SJSA1 (cell line): Measurements from ENCODE around the gene ARF5. TPM values are rescaled to one million over a fixed set of nuclear protein-coding genes. Genes with fewer than 3 reads are reported as not detected.
"Not testable (repeated sequence)": the region's sequence is repeated elsewhere in the genome, so short reads cannot be mapped to it uniquely, and the experiment has no call there.

Experiments
- DNase-seq, 2 experiments: peaks; one replicate each; pipeline ENCODE4 v3.0.0-alpha.2; 2015 to 2020; ENCODE audit warnings: low spot score in 2 of 2, low read depth in 1 of 2
- H3K27ac ChIP-seq: fragments of 250-450 bp; sonication (Bioruptor Pico); 2 replicates; pipeline ENCODE4 v1.5.1; 2020; ENCODE audit warnings: mild to moderate bottlenecking, moderate library complexity
- H3K27me3 ChIP-seq: fragments of 250-450 bp; sonication (Bioruptor Pico); replicated peaks from 2 replicates; pipeline ENCODE4 v1.5.1; 2020; ENCODE audit warnings: mild to moderate bottlenecking, moderate library complexity
- H3K36me3 ChIP-seq: fragments of 250-450 bp; sonication (Bioruptor Pico); 2 replicates; pipeline ENCODE4 v1.5.1; 2020; ENCODE audit warnings: mild to moderate bottlenecking
- H3K4me1 ChIP-seq: fragments of 250-450 bp; sonication (Bioruptor Pico); replicated peaks from 2 replicates; pipeline ENCODE4 v1.6.1; 2021; ENCODE audit warnings: mild to moderate bottlenecking
- H3K4me3 ChIP-seq: fragments of 250-450 bp; sonication (Bioruptor Pico); 2 replicates; pipeline ENCODE4 v1.5.1; 2020; ENCODE audit warnings: mild to moderate bottlenecking
- H3K9me3 ChIP-seq: fragments of 250-450 bp; sonication (Bioruptor Pico); replicated peaks from 2 replicates; pipeline ENCODE4 v1.5.1; 2020; ENCODE audit warnings: mild to moderate bottlenecking
- total RNA-seq: library from RNA; depleted of rRNA; stranded (reverse); fragments of >200 nt; shearing (Covaris generic); gene quantifications from 2 replicates; pipeline ENCODE4 v1.2.3, GENCODE V29; 2014; rRNA removed

The ARF5 gene
- total RNA-seq = 154 and 169 TPM in 2 replicates

- Histone ChIP-seq H3K27ac (peak within 1 kb of the TSS; percentile 52), H3K4me1 (peaks cover 31% of the 10 kb centered on the region), H3K36me3 (peaks cover 37% of the 10 kb centered on the region), H3K27me3 (no peaks in the 10 kb centered on the region), H3K9me3 (0 out of 2 replicates have a peak, but pooled peaks cover 3% of the 10 kb centered on the region), H3K4me3 (peak within 1 kb of the TSS; percentile 92)
- peak; percentile 57 to 84 for DNase-seq
These were observed at the start of gene ARF5 for GRCh38 chr7:127588019-127588696. ARF5 (plus strand) TSS chr7:127588411; CDS start chr7:127588499, 88 bp downstream.

- Histone ChIP-seq H3K9me3 (no peaks in the 10 kb centered on the region), H3K27ac (no peak overlapping the region), H3K4me3 (no peak overlapping the region), H3K4me1 (no peaks in the 10 kb centered on the region), H3K36me3 (no peaks in the 10 kb centered on the region), H3K27me3 (peaks cover 24% of the 10 kb centered on the region)
- no peak for DNase-seq
These were observed 49.1 kb upstream of the ARF5 start for GRCh38 chr7:127539116-127539515.

DNA sequence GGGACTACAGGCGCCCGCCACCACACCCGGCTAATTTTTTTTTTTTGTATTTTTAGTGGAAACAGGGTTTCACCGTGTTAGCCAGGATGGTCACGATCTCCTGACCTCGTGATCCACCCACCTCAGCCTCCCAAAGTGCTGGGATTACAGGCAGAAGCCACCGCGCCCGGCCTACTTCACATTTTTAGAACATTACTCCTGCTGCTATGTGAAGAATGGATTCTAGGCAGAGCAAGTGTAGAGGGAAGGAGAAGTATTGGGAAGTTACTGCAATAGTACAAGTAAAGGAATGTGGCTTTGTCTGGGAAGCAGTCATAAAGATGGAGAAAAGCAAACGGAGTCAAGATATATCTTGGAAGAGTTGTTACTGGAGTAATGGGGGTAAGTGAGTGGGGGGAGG, 47.8 kb upstream of the ARF5 start:
- not testable (repeated sequence) for H3K36me3 ChIP-seq, H3K4me3 ChIP-seq, H3K9me3 ChIP-seq, H3K27ac ChIP-seq, H3K4me1 ChIP-seq, DNase-seq
- H3K27me3 ChIP-seq = peaks cover 16% of the 10 kb centered on the region

DNA sequence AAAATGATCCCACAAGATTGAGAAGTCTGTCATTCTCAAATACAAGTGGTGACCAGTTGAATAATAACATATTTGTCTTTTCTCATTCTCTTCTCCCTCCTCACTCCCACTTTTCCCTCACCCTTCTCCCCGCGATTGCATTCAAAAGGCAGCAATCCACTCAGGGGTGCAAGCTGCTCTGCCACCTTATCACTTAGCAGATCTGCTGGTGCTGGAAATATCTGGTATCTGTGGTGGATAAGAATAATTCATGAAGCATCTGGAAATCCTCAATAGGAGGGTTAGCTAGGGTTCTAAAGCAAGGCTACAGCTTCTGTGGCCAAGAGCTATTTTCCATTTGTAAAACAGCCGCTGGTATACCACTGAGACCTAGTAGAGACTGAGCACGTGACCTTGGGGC, 46.7 kb upstream of the ARF5 start:
- H3K4me3 ChIP-seq = no peak overlapping the region
- H3K27me3 ChIP-seq = peaks cover 7% of the 10 kb centered on the region; the same call in 1 of the 2 replicates
- H3K4me1 ChIP-seq = no peaks in the 10 kb centered on the region
- H3K9me3 ChIP-seq = no peaks in the 10 kb centered on the region
- H3K36me3 ChIP-seq = no peaks in the 10 kb centered on the region
- H3K27ac ChIP-seq = no peak overlapping the region
- no peak for DNase-seq

- Histone ChIP-seq H3K36me3 (no peaks in the 10 kb centered on the region), H3K9me3 (no peaks in the 10 kb centered on the region), H3K27me3 (no peaks in the 10 kb centered on the region), H3K27ac (no peak overlapping the region), H3K4me3 (no peak overlapping the region), H3K4me1 (no peaks in the 10 kb centered on the region)
- DNase-seq = no peak
These were observed 41.9 kb upstream of the ARF5 start for GRCh38 chr7:127546313-127546712.

DNA sequence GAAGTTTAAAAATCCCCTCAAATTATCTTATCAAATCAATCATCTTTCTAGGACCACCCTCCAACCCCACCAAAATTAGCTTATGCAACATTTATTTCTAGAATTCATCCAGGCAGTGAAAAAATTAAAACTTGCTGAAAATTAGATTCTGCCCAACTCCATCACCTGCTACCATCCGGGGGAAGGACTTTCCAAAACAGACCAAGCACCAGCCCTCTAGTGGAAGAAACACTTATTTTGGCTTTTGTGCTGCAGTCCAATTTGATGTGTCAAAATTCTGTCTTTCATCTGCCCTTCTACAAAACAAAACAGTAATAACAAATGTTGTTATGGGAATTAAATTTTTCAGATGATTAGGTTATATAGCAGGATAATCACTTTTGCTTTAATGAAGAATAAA, 38.0 kb upstream of the ARF5 start:
- no peaks in the 10 kb centered on the region for H3K4me1 ChIP-seq
- no peaks in the 10 kb centered on the region for H3K9me3 ChIP-seq
- no peak for DNase-seq
- no peaks in the 10 kb centered on the region for H3K27me3 ChIP-seq
- no peak overlapping the region for H3K27ac ChIP-seq
- H3K4me3 ChIP-seq = no peak overlapping the region
- H3K36me3 ChIP-seq = no peaks in the 10 kb centered on the region

DNA sequence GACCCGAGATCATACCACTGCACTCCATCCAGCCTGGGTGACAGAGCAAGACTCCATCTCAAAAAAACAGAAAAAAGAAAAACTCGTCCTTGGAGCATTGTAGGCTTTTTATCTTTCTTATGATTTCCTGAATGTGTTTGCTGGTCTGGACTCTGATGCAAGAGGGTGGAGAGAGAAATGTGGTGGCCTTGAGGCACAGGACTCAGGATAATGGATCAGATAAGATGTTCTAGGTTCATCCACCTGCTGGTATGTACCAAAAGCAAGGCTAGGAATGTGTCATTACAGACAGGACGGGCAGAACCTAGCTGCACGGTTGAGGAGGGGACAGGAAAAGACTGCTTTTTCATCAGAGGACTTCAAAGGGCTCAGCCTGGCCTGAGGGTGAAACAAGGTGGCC, 36.3 kb upstream of the ARF5 start:
- DNase-seq = no peak
- Histone ChIP-seq H3K9me3 (no peaks in the 10 kb centered on the region), H3K36me3 (no peaks in the 10 kb centered on the region), H3K4me1 (no peaks in the 10 kb centered on the region), H3K27ac (no peak overlapping the region), H3K4me3 (no peak overlapping the region), H3K27me3 (no peaks in the 10 kb centered on the region)

DNA sequence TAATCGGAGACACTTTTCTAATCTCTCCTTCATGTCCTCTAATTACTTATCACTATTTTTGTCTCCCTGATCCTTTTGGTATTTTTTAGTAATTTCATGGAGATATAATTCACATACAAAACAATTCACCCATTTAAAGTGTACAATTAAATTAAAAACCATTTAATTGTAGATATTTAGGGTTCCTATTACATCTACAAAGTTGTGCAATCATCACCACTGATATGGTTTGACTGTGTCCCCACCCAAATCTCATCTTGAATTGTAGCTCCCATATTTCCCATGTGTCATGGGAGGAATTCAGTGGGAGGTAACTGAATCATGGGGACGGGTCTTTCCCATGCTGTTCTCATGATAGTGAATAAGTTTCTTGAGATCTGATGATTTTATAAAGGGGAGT, 31.8 kb upstream of the ARF5 start:
- no peaks in the 10 kb centered on the region for H3K36me3 ChIP-seq
- H3K4me1 ChIP-seq = no peaks in the 10 kb centered on the region
- no peak overlapping the region for H3K4me3 ChIP-seq
- no peak overlapping the region for H3K27ac ChIP-seq
- no peak for DNase-seq
- no peaks in the 10 kb centered on the region for H3K27me3 ChIP-seq
- no peaks in the 10 kb centered on the region for H3K9me3 ChIP-seq

DNA sequence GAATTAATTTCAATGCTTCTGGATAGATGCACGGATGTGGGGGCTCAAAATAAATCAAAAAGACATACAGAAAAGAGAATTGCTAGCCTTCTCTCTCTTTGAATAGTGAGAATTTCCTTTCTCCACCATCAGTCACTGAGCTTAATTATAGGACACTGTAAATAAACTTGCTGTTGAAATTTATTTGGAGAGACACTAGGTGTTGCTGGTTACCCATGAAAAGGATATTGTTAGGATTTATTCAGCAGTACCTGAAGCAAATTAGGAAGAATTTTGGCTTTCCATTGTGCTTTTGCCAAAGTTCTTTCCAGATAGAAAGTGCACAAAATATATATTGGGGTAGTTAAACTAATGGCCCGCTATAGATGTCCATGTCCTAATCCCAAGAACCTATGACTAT, 30.4 kb upstream of the ARF5 start:
- Histone ChIP-seq H3K4me1 (no peaks in the 10 kb centered on the region), H3K4me3 (no peak overlapping the region), H3K27me3 (no peaks in the 10 kb centered on the region), H3K9me3 (no peaks in the 10 kb centered on the region), H3K27ac (no peak overlapping the region), H3K36me3 (no peaks in the 10 kb centered on the region)
- DNase-seq = no peak

GRCh38 chr7:127566242-127566641, 22.0 kb upstream of the ARF5 start:
- H3K4me3 ChIP-seq = no peak overlapping the region
- H3K36me3 ChIP-seq = no peaks in the 10 kb centered on the region
- H3K27ac ChIP-seq = no peak overlapping the region
- H3K4me1 ChIP-seq = no peaks in the 10 kb centered on the region
- H3K9me3 ChIP-seq = no peaks in the 10 kb centered on the region
- no peak for DNase-seq
- H3K27me3 ChIP-seq = no peaks in the 10 kb centered on the region

DNA sequence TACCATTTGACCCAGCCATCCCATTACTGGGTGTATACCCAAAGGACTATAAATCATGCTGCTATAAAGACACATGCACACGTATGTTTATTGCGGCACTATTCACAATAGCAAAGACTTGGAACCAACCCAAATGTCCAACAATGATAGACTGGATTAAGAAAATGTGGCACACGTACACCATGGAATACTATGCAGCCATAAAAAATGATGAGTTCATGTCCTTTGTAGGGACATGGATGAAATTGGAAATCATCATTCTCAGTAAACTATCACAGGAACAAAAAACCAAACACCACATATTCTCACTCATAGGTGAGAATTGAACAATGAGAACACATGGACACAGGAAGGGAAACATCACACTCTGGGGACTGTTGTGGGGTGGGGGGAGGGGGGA, 20.2 kb upstream of the ARF5 start:
- DNase-seq, H3K4me3 ChIP-seq, H3K36me3 ChIP-seq, H3K27ac ChIP-seq, H3K9me3 ChIP-seq, H3K27me3 ChIP-seq, H3K4me1 ChIP-seq: not testable (repeated sequence)

DNA sequence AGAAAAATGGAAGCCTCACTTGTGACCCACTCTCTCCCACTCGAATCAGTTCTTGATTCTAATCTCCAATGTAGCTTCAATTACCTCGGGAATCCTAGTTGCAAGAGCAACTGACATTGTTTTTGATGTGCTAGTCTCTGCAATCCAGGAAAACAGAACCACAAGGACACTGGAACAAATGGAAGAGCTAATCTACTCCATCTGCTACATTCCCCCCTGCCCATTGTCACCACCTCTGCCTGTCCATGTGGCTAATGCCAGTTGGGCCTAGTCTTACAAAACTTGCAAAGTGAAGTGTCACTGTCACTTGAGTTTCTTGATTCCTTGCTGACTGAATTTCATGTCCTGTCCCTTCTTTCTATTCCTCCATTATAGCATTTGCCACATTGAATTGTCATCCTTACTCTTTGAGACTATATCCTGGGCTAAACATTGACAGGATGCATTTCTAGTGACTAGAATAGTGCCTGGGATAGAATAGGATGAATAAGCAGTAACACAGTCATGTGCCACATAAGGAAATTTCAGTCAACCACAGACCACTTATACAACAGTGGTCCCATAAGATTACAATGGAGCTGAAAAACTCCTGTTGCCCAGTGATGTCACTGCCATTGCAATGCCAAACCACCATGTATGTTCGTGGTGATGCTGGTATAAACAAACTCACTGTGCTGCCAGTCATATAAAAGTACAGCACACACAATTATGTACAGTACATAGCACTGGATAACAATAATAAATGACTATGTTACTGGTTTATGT, 16.3 kb upstream of the ARF5 start:
- Histone ChIP-seq H3K27me3 (no peaks in the 10 kb centered on the region), H3K9me3 (no peaks in the 10 kb centered on the region), H3K4me3 (no peak overlapping the region), H3K36me3 (no peaks in the 10 kb centered on the region), H3K4me1 (peaks cover 10% of the 10 kb centered on the region), H3K27ac (no peak overlapping the region)
- DNase-seq = peak in 1 of 2 experiments; percentile 34

- Histone ChIP-seq H3K4me1 (peaks cover 3% of the 10 kb centered on the region; the same call in 1 of the 2 replicates), H3K9me3 (no peaks in the 10 kb centered on the region), H3K27me3 (no peaks in the 10 kb centered on the region), H3K27ac (no peak overlapping the region), H3K36me3 (peaks cover 48% of the 10 kb centered on the region), H3K4me3 (no peak overlapping the region)
- no peak for DNase-seq
These were observed 10.1 kb upstream of the ARF5 start for GRCh38 chr7:127578036-127578684.

- H3K4me3 ChIP-seq = no peak overlapping the region
- no peaks in the 10 kb centered on the region for H3K9me3 ChIP-seq
- no peak for DNase-seq
- peaks cover 54% of the 10 kb centered on the region for H3K36me3 ChIP-seq
- no peaks in the 10 kb centered on the region for H3K27me3 ChIP-seq
- no peak overlapping the region for H3K27ac ChIP-seq
- H3K4me1 ChIP-seq = peaks cover 6% of the 10 kb centered on the region
These were observed 9.4 kb upstream of the ARF5 start for GRCh38 chr7:127578711-127579275.
